Right lobe of liver (tissue), 4 donors: ENCODE data around the gene PSD4.

Experiments used
- CTCF ChIP-seq, 4 donors: fragments of 200-600 bp in 3 of 4; fragments of 450-650 bp in 1 of 4; IDR thresholded peaks; one replicate each; pipeline versions ENCODE4 v1.5.1 to v1.8.0; 2016 to 2022; ENCODE audit warnings: antibody characterized with exemption in 4 of 4, mild to moderate bottlenecking in 2 of 4
- POLR2A ChIP-seq: fragments of 450-650 bp; IDR thresholded peaks from one replicate; pipeline ENCODE4 v1.6.1; 2017; ENCODE audit warnings: antibody characterized with exemption, mild to moderate bottlenecking
- donor health status: DM: no; HTN: no; CAD: no.
- donor health status: DM: no; HTN: no; CAD: no.
- donor health status: DM: no; HTN: yes; CAD: no.

DNA sequence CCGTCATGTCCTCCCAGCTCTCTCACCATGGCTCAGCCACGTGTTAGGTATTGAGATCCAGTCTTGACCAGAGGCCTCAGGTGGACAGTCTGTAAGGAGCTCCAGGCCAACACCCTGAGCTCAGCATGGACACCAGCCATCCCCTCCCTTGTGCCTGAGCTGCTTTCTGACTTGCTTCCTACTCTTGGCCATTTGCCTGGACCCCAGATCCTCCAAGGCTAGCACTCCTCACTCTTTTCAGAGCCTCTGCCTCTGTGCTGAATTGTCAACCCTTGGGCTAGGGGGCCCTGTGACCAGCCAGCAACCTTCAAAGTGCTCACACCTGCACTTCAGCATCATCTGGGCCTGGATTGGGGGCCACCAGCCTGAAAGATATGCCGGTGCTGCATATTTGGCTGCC, 58.4 kb downstream of the PSD4 start:
- no peak for TF ChIP-seq CTCF (IDR thresholded peaks at IDR 0.05)
- TF ChIP-seq POLR2A = no peak
